ENCODE measurements around the gene FOXP3.

DNA sequence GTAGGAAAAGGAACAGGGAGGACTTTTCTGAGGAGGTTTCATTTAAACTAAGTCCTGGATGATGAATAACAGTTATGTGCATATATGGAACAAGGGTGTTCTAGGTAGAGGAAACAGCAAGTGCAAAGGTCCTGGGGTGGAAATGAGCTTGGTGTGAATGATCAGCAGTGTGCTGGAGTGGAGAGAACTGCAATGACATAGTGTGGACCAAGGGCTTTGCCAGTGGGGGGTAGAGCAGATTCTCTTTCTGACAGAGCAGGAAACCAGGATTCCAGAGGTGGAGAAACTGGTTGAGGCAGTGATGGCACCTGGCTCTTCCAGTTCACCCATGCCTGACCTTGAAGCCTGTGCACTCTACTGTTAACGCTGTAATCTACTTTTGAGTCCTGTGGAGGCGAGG, 6.8 kb upstream of the FOXP3 start:
- TF ChIP-seq, protein P1, sequence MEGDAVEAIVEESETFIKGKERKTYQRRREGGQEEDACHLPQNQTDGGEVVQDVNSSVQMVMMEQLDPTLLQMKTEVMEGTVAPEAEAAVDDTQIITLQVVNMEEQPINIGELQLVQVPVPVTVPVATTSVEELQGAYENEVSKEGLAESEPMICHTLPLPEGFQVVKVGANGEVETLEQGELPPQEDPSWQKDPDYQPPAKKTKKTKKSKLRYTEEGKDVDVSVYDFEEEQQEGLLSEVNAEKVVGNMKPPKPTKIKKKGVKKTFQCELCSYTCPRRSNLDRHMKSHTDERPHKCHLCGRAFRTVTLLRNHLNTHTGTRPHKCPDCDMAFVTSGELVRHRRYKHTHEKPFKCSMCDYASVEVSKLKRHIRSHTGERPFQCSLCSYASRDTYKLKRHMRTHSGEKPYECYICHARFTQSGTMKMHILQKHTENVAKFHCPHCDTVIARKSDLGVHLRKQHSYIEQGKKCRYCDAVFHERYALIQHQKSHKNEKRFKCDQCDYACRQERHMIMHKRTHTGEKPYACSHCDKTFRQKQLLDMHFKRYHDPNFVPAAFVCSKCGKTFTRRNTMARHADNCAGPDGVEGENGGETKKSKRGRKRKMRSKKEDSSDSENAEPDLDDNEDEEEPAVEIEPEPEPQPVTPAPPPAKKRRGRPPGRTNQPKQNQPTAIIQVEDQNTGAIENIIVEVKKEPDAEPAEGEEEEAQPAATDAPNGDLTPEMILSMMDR (IDR thresholded peaks at IDR 0.05; ENCODE audit: poor library complexity) = no peak
- TF ChIP-seq EZH2 (IDR thresholded peaks at IDR 0.05; ENCODE audit: borderline replicate concordance) (no peak), EZH2phosphoT487 (IDR thresholded peaks at IDR 0.05; ENCODE audit: low read depth, severe bottlenecking, unreplicated experiment) (no peak)

Measured in hepatocyte (in vitro differentiated cells).